Measurements from ENCODE around the gene ATP6V1F.
A peak's percentile ranks its signal among the peaks of the same experiment; 100 is the strongest.

Gene ATP6V1F

GRCh38 chr7:128835790-128836641 is 26.6 kb upstream of the ATP6V1F start:
- no peak for DNase-seq

DNA sequence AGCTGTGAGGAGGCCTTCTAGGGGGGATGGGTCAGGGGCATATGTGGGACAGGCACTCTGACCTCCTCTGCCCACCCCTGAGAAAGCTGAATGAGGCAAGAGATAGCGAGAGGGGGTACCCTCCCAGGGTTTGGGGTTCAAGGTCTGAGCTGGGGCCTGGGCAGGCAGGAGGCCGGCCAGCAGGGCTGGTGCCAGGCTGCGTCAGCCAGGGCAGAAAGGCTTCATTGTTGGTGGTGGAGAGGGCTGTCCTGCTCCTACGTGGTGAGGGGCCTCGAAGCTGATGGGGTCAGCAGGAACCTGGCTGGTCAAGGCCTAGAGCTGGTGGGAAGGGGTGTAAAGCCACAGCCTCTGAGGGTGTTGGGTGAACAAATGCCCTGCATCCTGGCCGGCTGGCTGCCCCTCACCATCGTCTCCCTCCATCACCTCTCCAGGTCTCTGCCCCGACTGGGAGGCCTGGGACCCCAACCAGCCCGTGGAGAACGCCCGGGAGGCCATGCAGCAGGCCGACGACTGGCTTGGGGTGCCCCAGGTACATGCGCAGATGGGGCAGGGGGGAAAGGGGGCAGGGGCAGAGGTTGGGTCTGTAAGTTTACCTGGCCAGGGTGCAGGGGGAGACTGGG is 25.8 kb upstream of the ATP6V1F start:
- DNase-seq, result no peak

GRCh38 chr7:128837521-128837921 is 25.1 kb upstream of the ATP6V1F start:
- DNase-seq, result no peak

DNA sequence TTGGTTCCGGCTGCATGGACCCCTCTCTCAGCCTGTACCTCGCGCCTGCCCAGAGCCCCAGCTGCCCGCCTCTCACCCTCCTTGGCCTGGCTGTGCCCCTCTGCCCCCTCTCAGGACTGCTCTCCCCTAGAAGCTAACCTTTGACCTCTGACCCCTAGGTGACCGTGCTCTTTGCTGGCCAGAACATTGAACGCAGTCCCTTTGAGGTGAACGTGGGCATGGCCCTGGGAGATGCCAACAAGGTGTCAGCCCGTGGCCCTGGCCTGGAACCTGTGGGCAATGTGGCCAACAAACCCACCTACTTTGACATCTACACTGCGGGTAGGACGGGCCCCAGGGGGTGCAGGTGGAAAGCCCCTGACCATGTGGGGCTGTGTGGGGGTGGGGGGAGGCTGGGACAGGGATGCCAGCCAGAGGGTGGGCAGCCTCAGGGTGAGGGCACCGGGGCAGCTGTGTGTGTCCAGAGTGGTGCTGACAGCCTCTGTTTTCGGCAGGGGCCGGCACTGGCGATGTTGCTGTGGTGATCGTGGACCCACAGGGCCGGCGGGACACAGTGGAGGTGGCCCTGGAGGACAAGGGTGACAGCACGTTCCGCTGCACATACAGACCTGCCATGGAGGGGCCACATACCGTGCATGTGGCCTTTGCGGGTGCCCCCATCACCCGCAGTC is 24.4 kb upstream of the ATP6V1F start:
- DNase-seq, result no peak

DNA sequence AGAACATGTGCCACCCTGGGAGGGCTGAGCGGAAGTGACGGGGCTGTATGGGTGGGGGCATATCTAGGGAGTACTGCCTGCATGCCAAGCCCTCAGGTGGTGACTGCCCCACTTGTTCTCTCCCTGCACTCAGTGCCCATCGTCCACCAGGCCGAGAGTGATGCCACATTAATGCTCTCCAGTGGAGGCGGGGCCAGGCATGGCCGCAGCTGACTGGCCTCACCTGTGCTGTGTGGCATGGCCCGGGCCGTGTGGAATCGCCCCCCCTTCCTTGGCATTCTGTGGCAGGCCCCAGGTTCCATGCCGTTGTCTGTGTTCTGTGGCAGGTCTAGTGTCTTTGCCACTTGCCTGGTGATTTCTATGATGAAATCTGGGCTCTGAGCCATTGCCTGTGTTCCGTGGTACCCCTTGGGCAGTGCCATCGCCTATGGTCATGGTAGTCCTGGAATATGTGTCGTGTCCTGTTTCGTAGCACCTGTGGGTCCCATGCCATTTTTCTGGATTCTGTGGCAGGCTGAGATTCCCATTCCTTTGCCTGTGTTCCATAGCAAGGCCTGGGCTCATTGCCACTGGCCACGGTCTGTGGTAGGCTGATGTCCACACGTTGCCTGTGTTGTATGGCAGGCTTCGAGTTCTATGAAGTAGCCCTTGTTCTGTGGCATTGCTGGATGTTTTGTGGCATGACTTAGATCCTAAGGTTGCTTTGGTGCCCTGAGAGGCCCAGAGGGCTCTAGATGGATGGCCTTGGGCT is 23.5 kb upstream of the ATP6V1F start:
- no peak for DNase-seq

DNA sequence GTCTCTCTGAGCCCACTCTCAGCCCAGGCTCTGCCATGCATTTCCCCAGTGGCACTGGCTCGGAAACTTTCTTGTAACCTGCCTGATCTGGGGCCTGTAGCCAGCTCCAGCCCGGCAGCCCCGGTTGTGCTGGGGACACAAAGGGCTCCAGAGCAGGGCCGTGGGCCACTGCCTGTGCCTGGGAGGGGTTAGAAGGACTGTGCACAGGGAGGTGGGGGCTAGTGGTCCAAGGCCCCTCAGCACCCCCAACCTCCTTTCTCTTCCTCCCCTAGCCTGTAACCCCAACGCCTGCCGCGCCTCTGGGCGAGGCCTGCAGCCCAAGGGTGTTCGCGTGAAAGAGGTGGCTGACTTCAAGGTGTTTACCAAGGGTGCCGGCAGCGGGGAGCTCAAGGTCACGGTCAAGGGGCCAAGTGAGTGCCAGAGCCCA is 22.9 kb upstream of the ATP6V1F start:
- DNase-seq, result no peak

- no peak for DNase-seq
These were observed 22.1 kb upstream of the ATP6V1F start for GRCh38 chr7:128840326-128841170.

DNA sequence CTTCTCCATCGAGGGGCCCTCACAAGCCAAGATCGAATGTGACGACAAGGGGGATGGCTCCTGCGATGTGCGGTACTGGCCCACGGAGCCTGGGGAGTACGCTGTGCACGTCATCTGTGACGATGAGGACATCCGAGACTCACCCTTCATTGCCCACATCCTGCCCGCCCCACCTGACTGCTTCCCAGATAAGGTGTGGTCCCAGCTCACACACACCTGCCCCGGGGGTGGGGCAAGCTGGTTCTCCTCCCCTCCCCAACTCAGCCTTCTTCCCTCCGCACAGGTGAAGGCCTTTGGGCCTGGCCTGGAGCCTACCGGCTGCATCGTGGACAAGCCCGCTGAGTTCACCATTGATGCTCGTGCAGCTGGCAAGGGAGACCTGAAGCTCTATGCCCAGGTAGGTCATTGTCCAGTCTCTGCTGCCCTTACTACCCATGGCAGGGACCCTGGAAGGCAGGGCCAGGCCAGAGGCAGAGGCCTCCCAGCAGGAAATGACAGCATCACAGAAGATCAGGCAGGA is 21.4 kb upstream of the ATP6V1F start:
- DNase-seq, result peak; percentile 38

- peak; percentile 50 for DNase-seq
These were observed 20.6 kb upstream of the ATP6V1F start for GRCh38 chr7:128841921-128842673.

DNA sequence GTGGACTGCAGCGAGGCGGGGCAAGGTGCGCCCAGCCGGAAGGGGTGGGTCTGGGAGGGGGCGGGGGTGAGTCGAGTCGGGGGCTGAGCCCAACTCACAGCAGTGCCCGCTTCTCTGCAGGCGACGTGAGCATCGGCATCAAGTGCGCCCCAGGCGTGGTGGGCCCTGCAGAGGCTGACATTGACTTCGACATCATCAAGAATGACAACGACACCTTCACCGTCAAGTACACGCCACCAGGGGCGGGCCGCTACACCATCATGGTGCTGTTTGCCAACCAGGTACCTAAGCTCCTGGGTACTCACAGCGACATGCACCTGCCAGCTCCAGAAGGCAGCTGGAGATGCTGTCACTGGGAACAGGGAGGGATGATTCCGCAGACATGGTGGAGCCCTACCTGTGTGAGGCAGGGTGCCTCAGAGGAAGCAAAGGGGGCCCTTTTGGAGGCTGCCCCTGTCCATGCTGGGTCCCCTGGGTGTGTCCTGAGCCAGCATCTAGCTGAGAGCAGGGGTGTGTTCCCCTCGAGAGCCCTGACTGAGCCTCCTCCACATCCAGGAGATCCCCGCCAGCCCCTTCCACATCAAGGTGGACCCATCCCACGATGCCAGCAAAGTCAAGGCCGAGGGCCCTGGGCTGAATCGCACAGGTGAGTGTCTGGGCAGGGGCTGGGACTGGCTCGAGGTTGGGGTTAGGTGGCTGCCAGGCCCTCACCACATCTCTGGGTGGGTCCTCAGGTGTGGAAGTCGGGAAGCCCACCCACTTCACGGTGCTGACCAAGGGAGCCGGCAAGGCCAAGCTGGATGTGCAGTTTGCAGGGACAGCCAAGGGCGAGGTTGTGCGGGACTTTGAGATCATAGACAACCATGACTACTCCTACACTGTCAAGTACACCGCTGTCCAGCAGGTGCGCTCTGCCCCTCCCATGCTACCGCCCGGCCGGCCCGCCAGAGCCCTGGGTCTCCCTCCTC is 19.7 kb upstream of the ATP6V1F start:
- DNase-seq, result no peak

DNA sequence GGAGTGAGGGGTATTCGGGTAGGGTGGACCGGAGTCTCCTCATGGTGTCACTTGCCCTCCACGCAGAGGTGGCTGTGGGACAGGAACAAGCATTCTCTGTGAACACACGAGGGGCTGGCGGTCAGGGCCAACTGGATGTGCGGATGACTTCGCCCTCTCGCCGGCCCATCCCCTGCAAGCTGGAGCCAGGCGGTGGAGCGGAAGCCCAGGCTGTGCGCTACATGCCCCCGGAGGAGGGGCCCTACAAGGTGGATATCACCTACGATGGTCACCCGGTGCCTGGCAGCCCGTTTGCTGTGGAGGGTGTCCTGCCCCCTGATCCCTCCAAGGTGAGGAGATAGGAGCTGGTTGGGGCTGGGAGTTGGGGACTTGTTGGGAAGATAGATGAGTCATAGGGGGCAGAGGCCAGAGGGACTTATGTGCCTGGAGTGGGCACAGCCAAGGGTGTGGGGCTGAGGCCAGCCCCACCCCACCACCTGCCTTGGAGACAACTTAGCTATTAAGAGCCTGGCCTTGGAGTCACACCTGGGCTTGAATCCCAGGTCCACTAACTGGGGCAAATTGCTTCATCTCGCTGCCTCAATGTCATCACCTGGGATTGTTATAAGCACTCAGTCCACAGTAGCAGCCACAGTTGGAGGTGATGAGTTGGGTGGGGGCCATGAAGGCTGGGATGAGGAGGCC is 18.6 kb upstream of the ATP6V1F start:
- no peak for DNase-seq

DNA sequence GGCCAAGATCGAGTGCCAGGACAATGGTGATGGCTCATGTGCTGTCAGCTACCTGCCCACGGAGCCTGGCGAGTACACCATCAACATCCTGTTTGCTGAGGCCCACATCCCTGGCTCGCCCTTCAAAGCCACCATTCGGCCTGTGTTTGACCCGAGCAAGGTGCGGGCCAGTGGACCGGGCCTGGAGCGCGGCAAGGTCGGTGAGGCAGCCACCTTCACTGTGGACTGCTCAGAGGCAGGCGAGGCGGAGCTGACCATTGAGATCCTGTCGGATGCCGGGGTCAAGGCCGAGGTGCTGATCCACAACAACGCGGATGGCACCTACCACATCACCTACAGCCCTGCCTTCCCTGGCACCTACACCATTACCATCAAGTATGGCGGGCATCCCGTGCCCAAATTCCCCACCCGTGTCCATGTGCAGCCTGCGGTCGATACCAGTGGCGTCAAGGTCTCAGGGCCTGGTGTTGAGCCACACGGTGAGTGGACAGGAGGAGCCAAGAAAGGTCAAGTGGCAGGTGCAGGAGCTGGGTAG is 17.8 kb upstream of the ATP6V1F start:
- DNase-seq, result no peak

DNA sequence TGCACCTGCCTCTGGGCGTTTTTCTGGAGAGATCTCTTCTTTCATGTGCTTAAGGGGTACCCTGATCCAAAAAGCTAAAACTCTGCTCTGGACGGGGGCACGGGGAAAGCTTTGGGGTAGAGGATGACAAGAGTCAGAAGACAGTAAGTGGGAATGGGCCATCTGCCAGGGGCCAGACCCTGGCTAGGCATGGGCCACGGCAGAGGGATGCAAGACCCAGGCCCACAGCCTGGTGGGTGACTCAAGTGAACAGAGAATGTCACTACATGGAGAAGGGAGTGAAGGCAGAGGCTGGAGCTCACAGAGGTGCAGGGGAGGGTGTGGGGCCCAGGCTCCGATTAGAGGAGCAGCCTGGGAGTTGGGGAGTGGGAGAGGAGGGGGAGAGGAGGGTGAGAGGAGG is 17.2 kb upstream of the ATP6V1F start:
- DNase-seq, result no peak

DNA sequence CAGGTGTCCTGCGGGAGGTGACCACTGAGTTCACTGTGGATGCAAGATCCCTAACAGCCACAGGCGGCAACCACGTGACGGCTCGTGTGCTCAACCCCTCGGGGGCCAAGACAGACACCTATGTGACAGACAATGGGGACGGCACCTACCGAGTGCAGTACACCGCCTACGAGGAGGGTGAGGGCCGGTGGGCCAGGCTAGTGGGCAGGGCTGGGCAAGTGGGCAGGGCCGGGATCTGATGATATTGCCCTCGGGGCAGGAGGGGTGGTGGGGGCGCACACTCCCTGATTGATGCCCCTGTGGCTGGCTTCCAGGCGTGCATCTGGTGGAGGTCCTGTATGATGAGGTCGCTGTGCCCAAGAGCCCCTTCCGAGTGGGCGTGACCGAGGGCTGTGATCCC is 16.7 kb upstream of the ATP6V1F start:
- DNase-seq, result no peak

GRCh38 chr7:128846781-128847444 is 15.7 kb upstream of the ATP6V1F start:
- DNase-seq, result no peak

DNA sequence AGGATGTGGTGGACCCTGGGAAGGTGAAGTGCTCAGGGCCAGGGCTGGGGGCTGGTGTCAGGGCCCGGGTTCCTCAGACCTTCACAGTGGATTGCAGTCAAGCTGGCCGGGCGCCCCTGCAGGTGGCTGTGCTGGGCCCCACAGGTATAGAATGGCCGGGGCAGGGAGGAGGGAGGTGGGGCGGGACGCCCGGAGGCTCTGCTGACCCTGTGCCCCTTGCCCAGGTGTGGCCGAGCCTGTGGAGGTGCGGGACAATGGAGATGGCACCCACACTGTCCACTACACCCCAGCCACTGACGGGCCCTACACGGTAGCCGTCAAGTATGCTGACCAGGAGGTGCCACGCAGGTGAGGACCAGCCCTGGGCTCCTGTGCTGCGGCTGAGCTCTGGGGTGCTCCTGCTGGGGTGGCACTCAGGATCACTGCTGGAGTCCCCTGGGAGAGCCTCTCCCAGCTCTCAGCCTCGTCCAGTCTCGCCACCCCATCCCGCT is 14.9 kb upstream of the ATP6V1F start:
- no peak for DNase-seq

DNA sequence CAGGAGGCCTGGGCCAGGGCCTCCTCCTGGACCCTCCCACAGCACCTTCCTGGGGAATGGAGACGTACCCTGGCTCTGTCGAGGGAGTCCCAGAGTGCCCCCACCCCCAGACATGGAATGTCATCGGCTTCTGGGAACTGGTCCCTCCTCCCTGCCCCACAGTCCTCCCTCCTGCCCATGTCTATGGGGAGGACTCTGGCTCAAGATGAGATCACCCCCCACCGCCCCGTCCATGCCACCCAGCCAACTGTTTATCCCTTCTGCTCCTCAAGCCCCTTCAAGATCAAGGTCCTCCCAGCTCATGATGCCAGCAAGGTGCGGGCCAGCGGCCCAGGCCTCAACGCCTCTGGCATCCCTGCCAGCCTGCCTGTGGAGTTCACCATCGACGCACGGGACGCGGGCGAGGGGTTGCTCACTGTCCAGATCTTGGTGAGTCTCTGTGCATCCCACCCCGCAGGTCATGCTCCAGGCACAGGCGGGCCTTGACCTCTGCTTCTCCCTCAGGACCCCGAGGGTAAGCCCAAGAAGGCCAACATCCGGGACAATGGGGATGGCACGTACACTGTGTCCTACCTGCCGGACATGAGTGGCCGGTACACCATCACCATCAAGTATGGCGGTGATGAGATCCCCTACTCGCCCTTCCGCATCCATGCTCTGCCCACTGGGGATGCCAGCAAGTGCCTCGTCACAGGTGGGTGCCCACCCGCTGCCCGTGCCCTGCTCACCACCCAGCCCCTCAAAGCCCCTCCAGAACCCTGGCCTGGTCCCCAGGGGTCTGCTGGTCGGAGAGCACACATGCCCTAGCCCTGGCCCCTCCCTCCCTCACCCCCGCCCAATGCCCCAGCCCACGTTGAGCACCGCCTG is 14.1 kb upstream of the ATP6V1F start:
- no peak for DNase-seq
